GM19238 (cell line): ENCODE results near the gene IFNK.
A peak's percentile ranks its signal among the peaks of the same experiment; 100 is the strongest.

Experiments
- DNase-seq: peaks from one replicate; pipeline ENCODE4 v3.0.0; 2011; ENCODE audit warnings: low spot score; ENCODE audit not compliant: insufficient read length

The IFNK gene

GRCh38 chr9:27511771-27512170 lies 12.3 kb upstream of the IFNK start:
- no peak for DNase-seq

- DNase-seq: no peak
Measured at GRCh38 chr9:27514551-27514950, 9.5 kb upstream of the IFNK start.

GRCh38 chr9:27518006-27518405 lies 6.1 kb upstream of the IFNK start:
- DNase-seq: no peak

- no peak for DNase-seq
Measured at GRCh38 chr9:27518809-27519208, 5.3 kb upstream of the IFNK start.

GRCh38 chr9:27519466-27520465 lies 4.3 kb upstream of the IFNK start:
- DNase-seq: no peak

GRCh38 chr9:27520986-27521385 lies 3.1 kb upstream of the IFNK start:
- no peak for DNase-seq

GRCh38 chr9:27523141-27523540 lies 949 bp upstream of the IFNK start:
- DNase-seq: no peak

- DNase-seq: no peak
Measured at GRCh38 chr9:27527702-27528075, 3.6 kb downstream of the IFNK start.

GRCh38 chr9:27528076-27528885 lies 4.2 kb downstream of the IFNK start:
- DNase-seq: peak; percentile 29

GRCh38 chr9:27528886-27529315 lies 4.8 kb downstream of the IFNK start:
- peak; percentile 51 for DNase-seq

- DNase-seq: peak; percentile 74
Measured at GRCh38 chr9:27529316-27530278, 5.5 kb downstream of the IFNK start, which contains the start of gene MOB3B. MOB3B (minus strand) TSS chr9:27529814; CDS start chr9:27455550, 74,264 bp downstream.

- no peak for DNase-seq
Measured at GRCh38 chr9:27530915-27531755, 7.0 kb downstream of the IFNK start.

GRCh38 chr9:27532046-27532445 lies 8.0 kb downstream of the IFNK start:
- no peak for DNase-seq

- DNase-seq: no peak
Measured at GRCh38 chr9:27533311-27533710, 9.2 kb downstream of the IFNK start.

GRCh38 chr9:27534131-27534530 lies 10.0 kb downstream of the IFNK start:
- no peak for DNase-seq

GRCh38 chr9:27534658-27535209 lies 10.6 kb downstream of the IFNK start:
- no peak for DNase-seq

- DNase-seq: no peak
Measured at GRCh38 chr9:27535701-27536118, 11.6 kb downstream of the IFNK start.

- no peak for DNase-seq
Measured at GRCh38 chr9:27536168-27536567, 12.1 kb downstream of the IFNK start.

GRCh38 chr9:27537027-27537435 lies 12.9 kb downstream of the IFNK start:
- no peak for DNase-seq

- no peak for DNase-seq
Measured at GRCh38 chr9:27537756-27538155, 13.7 kb downstream of the IFNK start.
